PC-9 (cell line): ENCODE results near the gene METTL22. TPM values are rescaled to one million over a fixed set of nuclear protein-coding genes. Genes with fewer than 3 reads are reported as not detected.

ENCODE experiments used
- BruUV-seq: library from RNA; stranded (reverse); fragments of 400-500 nt; replicated peaks from 2 replicates; lab custom pipeline; 2021; lab: Mats Ljungman, UMichigan
- CTCF ChIA-PET: fragments of 300-600 bp; sonication (Branson Sonifier 250); formaldehyde crosslinking; loops from one replicate; lab custom pipeline; 2022; ENCODE audit warnings: antibody characterized with exemption; lab: Charles Lee
- POLR2A ChIA-PET: fragments of 300-600 bp; sonication (Branson Sonifier 250); formaldehyde crosslinking; loops from one replicate; lab custom pipeline; 2022; ENCODE audit warnings: antibody characterized with exemption; ENCODE audit not compliant: unreplicated experiment; lab: Charles Lee
- DNase-seq, 2 experiments: peaks; one replicate each; pipeline versions ENCODE4 v3.0.0 to v3.0.0-alpha.2; 2015 to 2022; ENCODE audit warnings: mixed read lengths in 1 of 2
- H2AFZ ChIP-seq: fragments of 200-600 bp; sonication (generic); 2 replicates; pipeline ENCODE4 v1.8.1; 2017; ENCODE audit warnings: antibody characterized with exemption
- H3F3A ChIP-seq: fragments of 200-600 bp; sonication (generic); 2 replicates; pipeline ENCODE4 v1.8.1; 2017; ENCODE audit warnings: antibody characterized with exemption, mild to moderate bottlenecking, low read depth; ENCODE audit not compliant: insufficient read depth
- H3K27ac ChIP-seq: fragments of 200-600 bp; sonication (generic); 2 replicates; pipeline ENCODE4 v1.6.1; 2016; ENCODE audit warnings: mixed run types
- H3K27me3 ChIP-seq: fragments of 200-600 bp; sonication (generic); 2 replicates; pipeline ENCODE4 v1.6.1; 2016; ENCODE audit warnings: low read depth, mixed run types; ENCODE audit not compliant: insufficient read depth
- H3K36me3 ChIP-seq: fragments of 200-600 bp; sonication (generic); 2 replicates; pipeline ENCODE4 v1.6.1; 2016; ENCODE audit warnings: low read depth, mixed run types
- H3K4me1 ChIP-seq: fragments of 200-600 bp; sonication (generic); replicated peaks from 2 replicates; pipeline ENCODE4 v1.6.1; 2016; ENCODE audit warnings: mixed run types; ENCODE audit not compliant: insufficient read depth
- H3K4me2 ChIP-seq: fragments of 200-600 bp; sonication (generic); 2 replicates; pipeline ENCODE4 v1.6.1; 2017; ENCODE audit warnings: mixed run types
- H3K4me3 ChIP-seq: fragments of 200-600 bp; sonication (generic); 2 replicates; pipeline ENCODE4 v1.6.1; 2016; ENCODE audit warnings: mixed run types
- H3K79me2 ChIP-seq: fragments of 200-600 bp; sonication (generic); 2 replicates; pipeline ENCODE4 v1.6.1; 2017; ENCODE audit warnings: low read depth, mixed run types
- H3K9me2 ChIP-seq: fragments of 200-600 bp; sonication (generic); 2 replicates; pipeline ENCODE4 v1.8.1; 2017; ENCODE audit warnings: mild to moderate bottlenecking; ENCODE audit not compliant: insufficient read depth
- H3K9me3 ChIP-seq: fragments of 200-600 bp; sonication (generic); 2 replicates; pipeline ENCODE4 v1.8.1; 2016; ENCODE audit warnings: low read depth; ENCODE audit not compliant: insufficient read depth
- H4K20me1 ChIP-seq: fragments of 200-600 bp; sonication (generic); 2 replicates; pipeline ENCODE4 v1.8.1; 2017; ENCODE audit not compliant: insufficient read depth
- EZH2 ChIP-seq: fragments of 200-600 bp; sonication (generic); IDR thresholded peaks from 2 replicates; pipeline ENCODE4 v1.8.0; 2017; ENCODE audit warnings: antibody characterized with exemption, low read depth
- intact Hi-C: fragments of 100-400 bp; cut with micrococcal nuclease; formaldehyde crosslinking; loops from one replicate; pipeline ENCODE4 v1.10.0; 2022; ENCODE audit not compliant: unreplicated experiment
- total RNA-seq: library from RNA; stranded (reverse); gene quantifications from 2 replicates; pipeline ENCODE4 v1.2.3, GENCODE V29; 2021
- TF ChIP-seq, protein P1 (sequence below): fragments of 200-600 bp; sonication (generic); conservative IDR thresholded peaks from 2 replicates; pipeline ENCODE4 v1.6.1; 2017; ENCODE audit warnings: mixed run types, antibody characterized with exemption, mild to moderate bottlenecking, moderate library complexity

The METTL22 gene
- total RNA-seq, 1 experiment from 2014 or later, result 62.2 TPM

DNA sequence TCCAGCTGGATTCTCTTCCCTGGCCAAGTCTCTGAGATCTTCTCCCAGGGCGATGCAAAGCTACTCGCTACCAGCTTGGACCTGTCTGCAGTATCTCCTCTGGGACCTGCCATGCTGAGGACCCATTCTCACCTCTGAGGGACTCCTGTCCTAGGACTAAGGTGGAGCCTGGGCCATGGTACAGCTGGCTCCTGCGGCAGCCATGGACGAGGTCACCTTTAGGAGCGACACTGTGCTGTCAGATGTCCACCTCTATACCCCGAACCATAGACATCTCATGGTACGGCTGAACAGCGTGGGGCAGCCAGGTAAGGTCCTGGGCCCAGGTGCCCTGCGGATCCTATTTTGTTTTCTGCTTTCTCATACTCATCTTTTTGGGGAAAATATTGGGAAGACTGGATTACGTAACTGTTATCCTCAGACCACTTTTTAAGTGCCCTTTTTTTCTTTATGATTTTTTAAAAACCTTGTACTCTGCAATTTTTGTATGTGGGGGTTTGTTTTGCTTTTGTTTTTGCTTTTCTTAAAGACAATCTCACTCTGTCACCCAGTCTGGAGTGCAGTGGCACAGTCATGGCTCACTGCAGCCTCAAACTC is 4.1 kb downstream of the METTL22 start:
- ChIA-PET POLR2A (no interaction called here), CTCF (no interaction called here)
- no peak overlapping the region for H3K27ac ChIP-seq
- H3K4me1 ChIP-seq, result peaks cover 15% of the 10 kb centered on the region
- H4K20me1 ChIP-seq, result peaks cover 3% of the 10 kb centered on the region; the same call in 1 of the 2 replicates
- peaks cover 34% of the 10 kb centered on the region for H3K79me2 ChIP-seq
- H3F3A ChIP-seq, result no peaks in the 10 kb centered on the region
- peaks cover 9% of the 10 kb centered on the region; the same call in 1 of the 2 replicates for H3K36me3 ChIP-seq
- no peak overlapping the region for H3K4me3 ChIP-seq
- no peaks in the 10 kb centered on the region for H3K27me3 ChIP-seq
- H3K9me3 ChIP-seq, result no peaks in the 10 kb centered on the region
- TF ChIP-seq EZH2, result no peak
- TF ChIP-seq, protein P1, sequence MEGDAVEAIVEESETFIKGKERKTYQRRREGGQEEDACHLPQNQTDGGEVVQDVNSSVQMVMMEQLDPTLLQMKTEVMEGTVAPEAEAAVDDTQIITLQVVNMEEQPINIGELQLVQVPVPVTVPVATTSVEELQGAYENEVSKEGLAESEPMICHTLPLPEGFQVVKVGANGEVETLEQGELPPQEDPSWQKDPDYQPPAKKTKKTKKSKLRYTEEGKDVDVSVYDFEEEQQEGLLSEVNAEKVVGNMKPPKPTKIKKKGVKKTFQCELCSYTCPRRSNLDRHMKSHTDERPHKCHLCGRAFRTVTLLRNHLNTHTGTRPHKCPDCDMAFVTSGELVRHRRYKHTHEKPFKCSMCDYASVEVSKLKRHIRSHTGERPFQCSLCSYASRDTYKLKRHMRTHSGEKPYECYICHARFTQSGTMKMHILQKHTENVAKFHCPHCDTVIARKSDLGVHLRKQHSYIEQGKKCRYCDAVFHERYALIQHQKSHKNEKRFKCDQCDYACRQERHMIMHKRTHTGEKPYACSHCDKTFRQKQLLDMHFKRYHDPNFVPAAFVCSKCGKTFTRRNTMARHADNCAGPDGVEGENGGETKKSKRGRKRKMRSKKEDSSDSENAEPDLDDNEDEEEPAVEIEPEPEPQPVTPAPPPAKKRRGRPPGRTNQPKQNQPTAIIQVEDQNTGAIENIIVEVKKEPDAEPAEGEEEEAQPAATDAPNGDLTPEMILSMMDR, result no peak
- no peak overlapping the region for H2AFZ ChIP-seq
- no TSS peak for BruUV-seq
- intact Hi-C loops, result no loop called here
- DNase-seq, result no peak
- no peaks in the 10 kb centered on the region for H3K9me2 ChIP-seq
- no peak overlapping the region for H3K4me2 ChIP-seq

DNA sequence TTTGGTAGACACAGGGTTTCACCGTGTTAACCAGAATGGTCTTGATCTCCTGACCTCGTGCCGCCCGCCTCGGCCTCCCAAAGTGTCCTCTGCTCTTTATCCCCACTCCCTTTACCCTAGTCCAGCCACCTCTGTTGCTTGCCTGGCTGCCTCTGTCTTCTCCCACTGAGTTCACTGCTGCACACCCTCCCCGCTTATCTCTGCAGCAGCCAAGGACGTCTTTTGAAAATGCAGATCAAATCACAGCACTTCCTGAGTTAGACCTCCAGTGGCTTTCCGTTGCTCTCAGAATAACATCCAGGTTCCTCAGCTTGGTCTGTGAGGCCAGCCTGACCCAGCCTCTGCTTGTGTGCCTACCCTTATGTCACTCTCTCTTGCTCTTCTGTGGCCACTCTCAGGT is 5.4 kb downstream of the METTL22 start:
- H3K4me3 ChIP-seq, result no peak overlapping the region
- intact Hi-C loops, result no loop called here
- BruUV-seq, result no TSS peak
- peaks cover 31% of the 10 kb centered on the region for H3K79me2 ChIP-seq
- TF ChIP-seq, protein P1, result no peak
- TF ChIP-seq EZH2, result no peak
- H4K20me1 ChIP-seq, result peaks cover 3% of the 10 kb centered on the region; the same call in 1 of the 2 replicates
- POLR2A ChIA-PET, result no interaction called here
- H3K9me2 ChIP-seq, result no peaks in the 10 kb centered on the region
- no peak overlapping the region for H3K27ac ChIP-seq
- H2AFZ ChIP-seq, result no peak overlapping the region
- no peaks in the 10 kb centered on the region for H3F3A ChIP-seq
- no peak overlapping the region for H3K4me2 ChIP-seq
- peaks cover 15% of the 10 kb centered on the region for H3K4me1 ChIP-seq
- DNase-seq, result no peak
- CTCF ChIA-PET, result no interaction called here
- peaks cover 9% of the 10 kb centered on the region; the same call in 1 of the 2 replicates for H3K36me3 ChIP-seq
- no peaks in the 10 kb centered on the region for H3K27me3 ChIP-seq
- no peaks in the 10 kb centered on the region for H3K9me3 ChIP-seq

GRCh38 chr16:8627456-8627855 is 6.0 kb downstream of the METTL22 start:
- CTCF ChIA-PET, result no interaction called here
- H3K4me1 ChIP-seq, result peaks cover 14% of the 10 kb centered on the region
- no peak for TF ChIP-seq EZH2
- TF ChIP-seq, protein P1, result no peak
- no peaks in the 10 kb centered on the region for H3K9me3 ChIP-seq
- intact Hi-C loops, result no loop called here
- BruUV-seq, result no TSS peak
- no peak overlapping the region for H3K4me3 ChIP-seq
- no peaks in the 10 kb centered on the region for H3K27me3 ChIP-seq
- H3K36me3 ChIP-seq, result peaks cover 9% of the 10 kb centered on the region; the same call in 1 of the 2 replicates
- DNase-seq, result no peak
- no peak overlapping the region for H3K27ac ChIP-seq
- H3F3A ChIP-seq, result no peaks in the 10 kb centered on the region
- no peak overlapping the region for H2AFZ ChIP-seq
- H3K9me2 ChIP-seq, result no peaks in the 10 kb centered on the region
- H4K20me1 ChIP-seq, result peaks cover 3% of the 10 kb centered on the region; the same call in 1 of the 2 replicates
- POLR2A ChIA-PET, result no interaction called here
- H3K79me2 ChIP-seq, result peaks cover 26% of the 10 kb centered on the region
- H3K4me2 ChIP-seq, result no peak overlapping the region
